Colon (tissue), 2 donors: ENCODE results near the gene GNA12.

ENCODE experiments used
- FAIRE-seq: peaks from 2 replicates; lab custom pipeline; 2012; peaks lifted over from hg19 to GRCh38; lab: Jason Lieb, UNC
- donor health status: control.
- donor health status: control.

GNA12 gene

GRCh38 chr7:2777898-2778535 is 66.1 kb downstream of the GNA12 start:
- no peak for FAIRE-seq

DNA sequence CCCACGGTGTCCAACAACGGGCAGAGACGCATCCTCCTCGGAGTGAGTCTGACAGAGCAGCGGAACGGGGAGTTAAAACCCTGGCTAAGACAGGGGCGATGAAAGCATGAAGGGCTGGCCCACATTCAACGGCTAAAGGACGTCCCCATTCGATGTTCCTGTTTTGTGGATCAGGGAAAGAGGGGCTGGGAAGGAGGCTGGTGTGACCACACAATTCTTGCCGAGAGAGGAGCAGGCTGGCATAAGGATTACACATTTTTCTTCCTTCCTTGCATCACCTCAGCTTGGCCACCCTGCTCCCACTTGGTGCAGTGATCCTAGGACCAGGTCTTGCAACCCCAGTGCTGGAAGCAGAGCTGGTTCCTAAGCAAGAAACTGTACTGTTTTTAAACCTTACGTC is 67.7 kb downstream of the GNA12 start:
- FAIRE-seq = no peak

GRCh38 chr7:2775785-2776184 is 68.3 kb downstream of the GNA12 start:
- no peak for FAIRE-seq

DNA sequence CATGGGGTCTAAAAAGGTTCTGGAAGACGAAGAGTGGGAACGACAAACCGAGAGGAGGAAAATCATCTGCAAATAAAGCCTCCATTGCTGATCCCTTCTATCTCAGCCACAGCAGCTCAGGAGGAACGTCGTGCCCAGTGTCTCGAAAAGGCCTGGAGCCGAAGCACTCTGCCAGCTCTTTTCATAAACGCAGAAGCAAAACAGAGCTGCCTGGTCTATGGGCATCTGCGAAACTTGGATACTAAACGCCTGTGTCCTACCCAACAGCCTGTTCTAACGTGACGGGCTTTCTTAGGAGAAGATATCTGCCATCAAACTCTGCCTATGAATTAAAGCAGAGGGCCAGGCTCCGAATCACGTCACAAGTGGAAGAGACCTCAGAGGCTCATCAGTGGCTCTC is 68.7 kb downstream of the GNA12 start:
- FAIRE-seq = no peak

DNA sequence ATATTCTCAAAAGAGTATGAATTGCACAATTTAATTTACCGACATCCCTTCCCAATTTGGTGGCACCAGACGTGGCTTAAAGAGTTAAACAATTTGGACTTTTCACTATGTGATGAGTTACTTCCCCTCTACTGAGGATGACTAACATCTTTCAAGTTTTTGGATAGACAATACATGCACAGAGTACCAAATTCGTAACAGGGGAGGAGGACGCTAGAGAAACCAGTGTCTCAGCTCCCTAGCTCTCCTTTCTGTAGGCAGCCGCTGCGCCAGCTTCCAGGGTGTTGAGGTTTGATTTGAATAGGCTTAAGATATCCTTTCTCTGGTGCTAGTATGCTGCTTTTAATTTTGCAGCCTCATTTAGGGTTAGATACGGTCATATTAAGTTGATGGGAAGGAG is 69.2 kb downstream of the GNA12 start:
- FAIRE-seq = no peak

DNA sequence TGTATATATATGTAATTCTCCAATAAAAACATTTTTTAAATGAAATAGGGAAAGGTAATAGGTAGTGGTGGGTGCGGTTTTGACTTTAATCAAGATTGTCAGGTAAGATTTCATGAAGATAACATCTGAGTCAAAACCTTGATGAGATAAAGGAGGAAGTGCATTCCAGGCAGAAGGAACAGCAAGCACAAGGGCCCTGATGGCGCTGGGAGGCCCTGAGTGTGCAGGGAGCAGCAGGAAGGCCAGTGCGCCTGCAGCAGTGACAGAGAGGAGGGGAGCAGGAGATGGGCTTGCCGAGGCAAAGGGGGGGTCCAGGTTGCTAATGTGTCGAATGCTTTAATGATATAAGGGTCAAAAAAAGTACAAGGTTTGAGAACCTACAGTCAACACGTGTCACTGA is 69.8 kb downstream of the GNA12 start:
- FAIRE-seq = no peak

- FAIRE-seq = no peak
Observed at GRCh38 chr7:2773608-2774007, 70.5 kb downstream of the GNA12 start.

GRCh38 chr7:2771274-2771731 is 72.8 kb downstream of the GNA12 start:
- FAIRE-seq = no peak

- FAIRE-seq = no peak
Observed at GRCh38 chr7:2764621-2765020, 79.5 kb downstream of the GNA12 start.

DNA sequence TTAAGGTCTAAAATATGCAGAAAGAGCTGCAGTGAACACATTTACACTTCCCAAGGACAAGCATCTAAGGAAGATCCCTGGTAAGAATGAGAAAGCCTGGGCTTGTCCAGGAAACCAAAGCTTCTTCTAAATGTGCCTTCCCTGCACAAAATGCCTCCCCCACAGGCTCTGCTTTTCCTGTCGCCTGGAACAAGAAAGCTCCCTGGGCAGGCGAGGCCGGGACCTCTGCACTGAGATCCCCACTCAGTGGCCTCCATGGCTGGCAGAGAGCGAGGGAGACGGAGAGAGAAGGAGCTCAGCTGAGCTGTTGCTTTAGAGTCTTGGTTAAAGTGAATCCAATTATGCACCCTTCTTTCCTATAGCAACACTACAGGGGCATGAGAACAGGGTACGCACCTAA is 80.5 kb downstream of the GNA12 start:
- FAIRE-seq = no peak

GRCh38 chr7:2761801-2762497 is 82.2 kb downstream of the GNA12 start:
- FAIRE-seq = no peak

DNA sequence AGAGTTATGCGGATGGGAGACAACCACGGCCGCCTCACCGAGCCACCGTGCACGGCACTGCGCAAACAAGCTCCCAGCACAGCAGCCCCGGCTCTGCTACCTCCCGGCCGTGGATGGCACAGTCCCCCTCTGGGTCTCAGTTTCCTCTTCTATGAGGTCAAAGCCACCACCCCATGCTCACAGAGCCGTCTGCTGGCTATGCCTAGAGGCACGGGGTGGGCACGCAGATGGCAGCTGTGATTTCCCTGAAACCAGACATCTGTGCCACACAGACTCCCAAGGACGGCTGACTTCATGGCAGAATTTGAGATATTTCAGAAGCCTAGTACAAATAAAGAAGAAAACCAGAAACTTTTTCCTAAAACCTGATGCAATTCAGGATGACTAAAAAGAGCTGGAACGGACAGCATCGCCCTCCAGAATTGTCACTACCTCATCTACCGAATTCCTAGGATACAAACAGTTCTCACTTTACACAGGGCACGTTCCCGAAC is 82.9 kb downstream of the GNA12 start:
- no peak for FAIRE-seq

- FAIRE-seq = no peak
Observed at GRCh38 chr7:2760098-2760889, 83.8 kb downstream of the GNA12 start.

- no peak for FAIRE-seq
Observed at GRCh38 chr7:2759736-2760097, 84.4 kb downstream of the GNA12 start.

GRCh38 chr7:2758673-2759616 is 85.2 kb downstream of the GNA12 start:
- no peak for FAIRE-seq

DNA sequence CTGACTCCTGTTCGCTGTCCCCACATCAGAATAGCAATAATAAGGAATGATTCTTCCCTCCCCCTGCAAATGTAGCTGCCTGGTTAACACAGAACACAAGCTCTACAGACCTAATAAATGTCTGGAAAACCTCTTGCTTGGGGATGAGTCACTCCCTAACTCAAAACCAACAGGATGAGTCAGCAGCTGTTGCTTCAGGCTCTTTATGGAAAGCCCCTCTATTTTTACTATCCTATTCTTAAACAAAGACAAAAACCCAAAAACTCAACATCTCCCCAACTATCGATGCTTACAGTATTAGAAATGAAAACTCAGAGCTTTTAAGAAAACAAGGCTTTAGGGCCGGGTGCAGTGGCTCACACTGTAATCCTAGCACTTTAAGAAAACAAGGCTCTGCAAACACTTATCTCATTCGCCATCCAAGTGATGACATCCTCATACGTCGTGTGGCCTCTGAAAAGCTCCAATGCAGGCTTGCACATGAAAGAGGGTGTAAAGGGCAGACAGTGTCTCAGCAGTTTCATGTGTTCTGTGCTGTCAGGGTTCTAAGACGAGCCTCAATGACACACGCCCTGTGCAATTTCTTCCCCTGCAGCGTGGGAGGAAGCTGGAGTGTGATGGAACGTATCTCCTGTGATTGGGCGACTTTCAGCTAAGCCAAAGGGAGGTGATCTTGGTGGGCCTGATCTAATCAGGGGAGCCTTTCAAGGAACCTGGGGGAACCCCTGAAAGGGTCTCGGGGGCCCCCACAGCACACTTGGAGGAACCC is 86.0 kb downstream of the GNA12 start:
- no peak for FAIRE-seq

DNA sequence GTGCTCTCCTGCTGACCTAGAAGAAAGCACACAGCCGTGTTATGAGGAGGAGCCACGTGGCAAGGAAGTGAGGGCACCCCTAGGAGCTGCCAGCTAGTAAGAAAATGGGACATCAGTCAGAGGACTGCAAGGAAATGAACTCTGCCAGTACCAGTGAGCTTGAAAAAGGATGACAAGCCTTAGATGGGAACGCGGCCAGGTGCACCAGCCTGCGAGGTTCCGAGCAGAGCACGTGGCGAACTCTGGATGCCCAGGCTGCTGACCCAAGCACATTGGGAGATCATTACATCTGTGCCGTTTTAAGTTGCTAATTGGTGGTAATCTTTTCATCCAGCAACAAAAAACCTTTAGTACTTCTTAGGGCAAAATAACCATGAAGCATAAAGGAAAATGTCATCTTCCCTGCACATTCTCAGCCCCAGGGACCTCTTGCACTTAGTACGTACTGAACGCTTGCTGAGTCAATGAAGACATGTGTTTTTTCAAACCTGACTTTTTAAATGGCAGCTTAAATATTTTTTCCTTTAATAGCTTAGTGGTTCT is 86.7 kb downstream of the GNA12 start:
- FAIRE-seq = no peak

GRCh38 chr7:2755531-2755930 is 88.6 kb downstream of the GNA12 start:
- no peak for FAIRE-seq

GRCh38 chr7:2754912-2755311 is 89.2 kb downstream of the GNA12 start:
- no peak for FAIRE-seq

GRCh38 chr7:2754086-2754485 is 90.0 kb downstream of the GNA12 start:
- FAIRE-seq = no peak

GRCh38 chr7:2753148-2753547 is 91.0 kb downstream of the GNA12 start:
- no peak for FAIRE-seq
